ENCODE measurements around the gene TRIO.

DNA sequence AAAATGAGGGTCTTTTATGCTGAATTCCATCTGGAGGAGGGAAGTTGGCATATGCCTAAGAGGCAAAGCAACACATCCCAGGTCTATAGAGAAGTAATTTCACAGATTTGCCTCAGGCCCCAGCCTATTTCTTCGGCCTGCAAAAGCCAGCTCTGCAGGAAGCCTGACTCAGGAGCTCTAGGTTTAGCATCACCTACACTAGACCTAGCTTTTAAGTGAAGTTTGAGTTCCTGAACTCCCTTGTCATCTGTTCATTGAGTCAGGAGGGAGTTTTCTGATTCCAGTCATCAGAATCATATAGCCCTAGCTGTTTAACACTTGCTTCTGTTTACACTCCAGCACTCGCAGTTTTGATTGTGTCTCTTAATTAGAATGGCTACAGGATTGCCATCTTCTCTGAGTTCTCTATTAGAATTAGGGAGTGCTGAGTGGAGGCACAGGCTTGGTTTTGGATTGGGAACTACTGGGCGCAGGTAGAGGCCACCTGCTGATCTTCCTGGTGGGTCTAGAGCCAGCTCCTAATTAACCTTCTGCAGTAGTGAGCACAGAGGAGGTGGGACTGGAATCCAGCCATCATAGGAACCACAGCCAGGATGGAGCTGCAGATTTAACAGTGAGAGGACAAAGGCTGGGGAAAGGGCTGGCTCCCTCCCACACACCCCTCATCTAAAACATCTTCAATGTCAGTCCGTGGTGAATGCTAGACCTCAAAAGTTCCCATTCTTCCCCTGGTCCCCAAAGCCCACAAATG lies 179.5 kb downstream of the TRIO start:
- TF ChIP-seq FOXM1 (IDR thresholded peaks at IDR 0.05; ENCODE audit: borderline replicate concordance) (no peak), CTBP1 (IDR thresholded peaks at IDR 0.05; ENCODE audit: borderline replicate concordance) (no peak), ARNT (IDR thresholded peaks at IDR 0.05) (no peak), ELF4 (IDR thresholded peaks at IDR 0.05) (no peak), HDGF (IDR thresholded peaks at IDR 0.05; ENCODE audit: borderline replicate concordance) (no peak), NFRKB (IDR thresholded peaks at IDR 0.05) (no peak), SP1 (IDR thresholded peaks at IDR 0.05) (no peak), BHLHE40 (IDR thresholded peaks at IDR 0.05; ENCODE audit: borderline replicate concordance) (no peak), LEF1 (IDR thresholded peaks at IDR 0.05; ENCODE audit: borderline replicate concordance) (no peak)
- TF ChIP-seq, protein P1, sequence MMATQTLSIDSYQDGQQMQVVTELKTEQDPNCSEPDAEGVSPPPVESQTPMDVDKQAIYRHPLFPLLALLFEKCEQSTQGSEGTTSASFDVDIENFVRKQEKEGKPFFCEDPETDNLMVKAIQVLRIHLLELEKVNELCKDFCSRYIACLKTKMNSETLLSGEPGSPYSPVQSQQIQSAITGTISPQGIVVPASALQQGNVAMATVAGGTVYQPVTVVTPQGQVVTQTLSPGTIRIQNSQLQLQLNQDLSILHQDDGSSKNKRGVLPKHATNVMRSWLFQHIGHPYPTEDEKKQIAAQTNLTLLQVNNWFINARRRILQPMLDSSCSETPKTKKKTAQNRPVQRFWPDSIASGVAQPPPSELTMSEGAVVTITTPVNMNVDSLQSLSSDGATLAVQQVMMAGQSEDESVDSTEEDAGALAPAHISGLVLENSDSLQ (IDR thresholded peaks at IDR 0.05): no peak
